Neuronal stem cell (in vitro differentiated cells): Measurements from ENCODE around the gene L3MBTL4.

Experiments
- DNase-seq: peaks from one replicate; pipeline ENCODE4 v3.0.0-alpha.2; 2013; ENCODE audit warnings: low spot score
- H2AFZ ChIP-seq: one replicate; pipeline ENCODE4 v1.6.1; 2013; ENCODE audit warnings: mild to moderate bottlenecking, low read length, inconsistent platforms
- H2AK5ac ChIP-seq: 2 replicates; pipeline ENCODE4 v1.6.1; 2013; ENCODE audit warnings: low read depth, mild to moderate bottlenecking, inconsistent platforms, low read length, moderate library complexity, mixed read lengths
- H2BK120ac ChIP-seq: 2 replicates; pipeline ENCODE4 v1.6.1; 2013; ENCODE audit warnings: low read depth, mild to moderate bottlenecking, inconsistent platforms, low read length, moderate library complexity, mixed read lengths
- H2BK12ac ChIP-seq: one replicate; pipeline ENCODE4 v1.6.1; 2013; ENCODE audit warnings: low read length, inconsistent platforms
- H2BK15ac ChIP-seq: 2 replicates; pipeline ENCODE4 v1.6.1; 2013; ENCODE audit warnings: mild to moderate bottlenecking, low read length, inconsistent platforms, mixed read lengths
- H2BK5ac ChIP-seq: one replicate; pipeline ENCODE4 v1.6.1; 2013; ENCODE audit warnings: inconsistent platforms, mild to moderate bottlenecking, low read length, moderate library complexity
- H3K14ac ChIP-seq: one replicate; pipeline ENCODE4 v1.6.1; 2013; ENCODE audit warnings: low read length, inconsistent platforms
- H3K18ac ChIP-seq: 2 replicates; pipeline ENCODE4 v1.6.1; 2013; ENCODE audit warnings: low read length, inconsistent platforms
- H3K23ac ChIP-seq: 2 replicates; pipeline ENCODE4 v1.6.1; 2013; ENCODE audit warnings: low read depth, mild to moderate bottlenecking, mixed read lengths, low read length, inconsistent platforms; ENCODE audit not compliant: poor library complexity
- H3K27ac ChIP-seq: replicated peaks from 3 replicates; pipeline ENCODE4 v1.5.1; 2013; ENCODE audit warnings: low read length, inconsistent platforms
- H3K27me3 ChIP-seq, 3 experiments: 2 replicates each; pipeline ENCODE4 v1.6.1; 2013; ENCODE audit warnings: low read length in 3 of 3, mild to moderate bottlenecking in 2 of 3, inconsistent platforms in 1 of 3, low read depth in 1 of 3, mixed read lengths in 1 of 3, moderate library complexity in 1 of 3; ENCODE audit not compliant: control insufficient read depth in 3 of 3, insufficient read depth in 3 of 3
- H3K36me3 ChIP-seq, 2 donors: replicated peaks in 1 of 2; 2 replicates each; pipeline ENCODE4 v1.6.1; 2013; ENCODE audit warnings: low read length in 2 of 2; ENCODE audit not compliant: control insufficient read depth in 2 of 2, insufficient read depth in 2 of 2
- H3K4ac ChIP-seq: 2 replicates; pipeline ENCODE4 v1.6.1; 2013; ENCODE audit warnings: inconsistent platforms, mild to moderate bottlenecking, low read length, moderate library complexity
- H3K4me1 ChIP-seq, 2 donors: 1 replicate in 1 of 2; 2 replicates in 1 of 2; pipeline ENCODE4 v1.6.1; 2013; ENCODE audit warnings: low read length in 2 of 2, low read depth in 1 of 2; ENCODE audit not compliant: control insufficient read depth in 2 of 2, insufficient read depth in 1 of 2
- H3K4me2 ChIP-seq: one replicate; pipeline ENCODE4 v1.6.1; 2013; ENCODE audit warnings: mild to moderate bottlenecking, low read length, inconsistent platforms; ENCODE audit not compliant: insufficient read depth, poor library complexity, severe bottlenecking
- H3K4me3 ChIP-seq, 2 donors: 2 replicates each; pipeline ENCODE4 v1.5.1; 2013; ENCODE audit warnings: low read length in 2 of 2, mild to moderate bottlenecking in 2 of 2, inconsistent platforms in 1 of 2, moderate library complexity in 1 of 2
- H3K79me1 ChIP-seq: one replicate; pipeline ENCODE4 v1.6.1; 2013; ENCODE audit warnings: low read depth, mild to moderate bottlenecking, inconsistent platforms, low read length, moderate library complexity
- H3K9ac ChIP-seq: one replicate; pipeline ENCODE4 v1.6.1; 2013; ENCODE audit warnings: mild to moderate bottlenecking, low read depth, low read length, inconsistent platforms; ENCODE audit not compliant: poor library complexity
- H3K9me3 ChIP-seq, 2 donors: replicated peaks in 1 of 2; 2 replicates each; pipeline versions ENCODE3 to v1.6.1; 2013; ENCODE audit warnings: low read length in 2 of 2, mild to moderate bottlenecking in 2 of 2, inconsistent platforms in 1 of 2, low read depth in 1 of 2, mixed read lengths in 1 of 2, moderate library complexity in 1 of 2; ENCODE audit not compliant: control insufficient read depth in 2 of 2, insufficient read depth in 1 of 2
- H4K8ac ChIP-seq: one replicate; pipeline ENCODE4 v1.6.1; 2013; ENCODE audit warnings: low read depth, mild to moderate bottlenecking, inconsistent platforms, low read length, moderate library complexity
- H4K91ac ChIP-seq: one replicate; pipeline ENCODE4 v1.6.1; 2013; ENCODE audit warnings: low read length, low read depth, mild to moderate bottlenecking, inconsistent platforms; ENCODE audit not compliant: poor library complexity
- WGBS, 2 donors: extraction: QIAGEN DNeasy Blood & Tissue Kit; methylation state at CpG; one replicate each; pipeline ENCODE4 v1.1.7; 2013; ENCODE audit warnings: missing lambda C conversion rate in 2 of 2, mixed read lengths in 1 of 2; ENCODE audit not compliant: insufficient read length in 2 of 2, insufficient replicate concordance in 1 of 2; ENCODE audit errors: extremely low coverage in 2 of 2; 5-methylcytosine and 5-hydroxymethylcytosine counted together

L3MBTL4 gene

DNA sequence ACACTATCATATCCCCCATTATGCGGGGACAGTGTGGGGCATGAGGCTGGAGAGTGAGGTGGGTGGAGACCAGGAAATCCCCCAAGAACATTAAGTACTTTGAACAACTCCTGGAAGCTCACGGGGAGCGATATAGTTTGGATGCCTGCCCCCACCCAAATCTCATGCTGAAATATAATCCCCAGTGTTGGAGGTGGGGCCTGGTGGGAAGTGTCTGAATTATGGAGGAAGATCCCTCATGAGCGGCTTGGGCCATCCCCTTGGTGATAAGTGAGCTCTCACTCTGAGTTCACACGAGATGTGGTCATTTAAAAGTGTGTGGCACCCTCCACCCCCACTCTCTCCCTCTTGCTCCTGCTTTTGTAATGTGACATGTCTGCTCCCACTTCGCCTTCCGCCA is 422.3 kb downstream of the L3MBTL4 start:
- no peak overlapping the region for H2BK5ac ChIP-seq
- H4K91ac ChIP-seq = no peak overlapping the region
- H2AK5ac ChIP-seq = no peak overlapping the region
- H3K14ac ChIP-seq = no peak overlapping the region
- no peaks in the 10 kb centered on the region for H3K79me1 ChIP-seq
- no peaks in the 10 kb centered on the region for H3K27me3 ChIP-seq
- no peak overlapping the region for H4K8ac ChIP-seq
- no peaks in the 10 kb centered on the region for H3K9me3 ChIP-seq
- H3K4me3 ChIP-seq = no peak overlapping the region
- WGBS, 2 donors = no CpG with 5 or more reads among the region's 7 CpGs
- H3K9ac ChIP-seq = no peak overlapping the region
- no peak for DNase-seq
- H2AFZ ChIP-seq = no peak overlapping the region
- H3K4me2 ChIP-seq = no peak overlapping the region
- H2BK12ac ChIP-seq = no peak overlapping the region
- no peak overlapping the region for H3K4ac ChIP-seq
- no peaks in the 10 kb centered on the region for H3K36me3 ChIP-seq
- peaks cover 7 to 16% of the 10 kb centered on the region in 2 donors for H3K4me1 ChIP-seq
- no peak overlapping the region for H2BK120ac ChIP-seq
- H3K27ac ChIP-seq = no peak overlapping the region
- no peak overlapping the region for H2BK15ac ChIP-seq
- H3K18ac ChIP-seq = no peak overlapping the region
- H3K23ac ChIP-seq = no peak overlapping the region

DNA sequence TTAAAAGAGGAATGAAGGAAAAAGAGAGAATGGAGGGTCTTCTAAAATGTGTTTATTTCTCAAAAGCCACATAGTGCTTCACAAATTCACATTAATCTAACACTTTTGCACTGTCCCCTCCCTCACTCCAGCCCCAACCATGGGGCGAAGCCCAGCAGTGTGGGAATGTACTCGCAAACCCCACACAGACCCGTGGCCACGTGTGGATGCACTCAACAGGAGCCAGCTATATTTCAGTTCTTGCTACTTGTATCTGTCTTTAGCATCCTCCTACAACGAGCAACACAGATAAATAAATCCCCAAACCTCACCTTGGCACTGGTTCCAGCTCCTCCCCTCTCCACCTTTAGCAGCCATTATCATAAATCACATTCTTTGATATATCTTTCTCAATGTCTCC is 427.5 kb downstream of the L3MBTL4 start:
- H2BK5ac ChIP-seq = no peak overlapping the region
- no peak overlapping the region for H3K23ac ChIP-seq
- no peak overlapping the region for H3K14ac ChIP-seq
- no peak overlapping the region for H2AFZ ChIP-seq
- H3K36me3 ChIP-seq = no peaks in the 10 kb centered on the region
- H3K4me3 ChIP-seq = no peak overlapping the region
- no peak overlapping the region for H2AK5ac ChIP-seq
- H2BK120ac ChIP-seq = no peak overlapping the region
- H3K4ac ChIP-seq = no peak overlapping the region
- no peak overlapping the region for H3K27ac ChIP-seq
- H3K79me1 ChIP-seq = no peaks in the 10 kb centered on the region
- H3K9ac ChIP-seq = no peak overlapping the region
- no peak overlapping the region for H3K18ac ChIP-seq
- H3K27me3 ChIP-seq = no peaks in the 10 kb centered on the region
- H3K9me3 ChIP-seq = no peaks in the 10 kb centered on the region
- no peak overlapping the region for H2BK12ac ChIP-seq
- no CpG with 5 or more reads among the region's 5 CpGs for WGBS, 2 donors
- no peak overlapping the region for H3K4me2 ChIP-seq
- DNase-seq = no peak
- H2BK15ac ChIP-seq = no peak overlapping the region
- no peak overlapping the region for H4K8ac ChIP-seq
- H4K91ac ChIP-seq = no peak overlapping the region
- peaks cover 3 to 5% of the 10 kb centered on the region in 2 donors for H3K4me1 ChIP-seq

GRCh38 chr18:5986257-5986931 is 428.3 kb downstream of the L3MBTL4 start:
- Histone ChIP-seq H3K18ac (no peak overlapping the region), H3K36me3 (no peaks in the 10 kb centered on the region), H4K91ac (no peak overlapping the region), H2BK15ac (no peak overlapping the region), H3K4ac (no peak overlapping the region), H2BK5ac (no peak overlapping the region), H3K4me1 (peaks cover 3 to 5% of the 10 kb centered on the region in 2 donors), H2BK12ac (no peak overlapping the region), H3K23ac (no peak overlapping the region), H4K8ac (no peak overlapping the region), H3K4me3 (no peak overlapping the region), H3K9me3 (no peaks in the 10 kb centered on the region), H3K27ac (no peak overlapping the region), H3K27me3 (no peaks in the 10 kb centered on the region), H2AK5ac (no peak overlapping the region), H3K4me2 (no peak overlapping the region), H2BK120ac (no peak overlapping the region), H3K79me1 (no peaks in the 10 kb centered on the region), H2AFZ (no peak overlapping the region), H3K9ac (no peak overlapping the region), H3K14ac (no peak overlapping the region)
- no peak for DNase-seq
- no CpG with 5 or more reads among the region's 5 CpGs for WGBS, 2 donors

GRCh38 chr18:5984245-5984644 is 430.5 kb downstream of the L3MBTL4 start:
- Histone ChIP-seq H3K27me3 (no peaks in the 10 kb centered on the region), H3K4me2 (no peak overlapping the region), H3K4me1 (peaks cover 2 to 6% of the 10 kb centered on the region in 2 donors), H2BK12ac (no peak overlapping the region), H2BK120ac (no peak overlapping the region), H3K9ac (no peak overlapping the region), H3K9me3 (no peaks in the 10 kb centered on the region), H3K27ac (no peak overlapping the region), H3K18ac (no peak overlapping the region), H2AK5ac (no peak overlapping the region), H2BK15ac (no peak overlapping the region), H3K79me1 (no peaks in the 10 kb centered on the region), H3K4ac (no peak overlapping the region), H4K91ac (no peak overlapping the region), H2AFZ (no peak overlapping the region), H3K23ac (no peak overlapping the region), H3K36me3 (no peaks in the 10 kb centered on the region), H3K14ac (no peak overlapping the region), H2BK5ac (no peak overlapping the region), H4K8ac (no peak overlapping the region), H3K4me3 (no peak overlapping the region)
- no CpG with 5 or more reads among the region's 1 CpG for WGBS, 2 donors
- DNase-seq = no peak
